Stimulated activated CD4-positive, alpha-beta T cell treated with anti-CD3 and anti-CD28 coated beads, Interleukin-4, amount 100 ng/mL, for 24 hours (primary cell): ENCODE measurements around the gene DNAJB11.
A peak's percentile ranks its signal among the peaks of the same experiment; 100 is the strongest.

Experiments
- DNase-seq: peaks from one replicate; pipeline ENCODE4 v3.0.0-alpha.2; 2020

DNAJB11 gene

DNA sequence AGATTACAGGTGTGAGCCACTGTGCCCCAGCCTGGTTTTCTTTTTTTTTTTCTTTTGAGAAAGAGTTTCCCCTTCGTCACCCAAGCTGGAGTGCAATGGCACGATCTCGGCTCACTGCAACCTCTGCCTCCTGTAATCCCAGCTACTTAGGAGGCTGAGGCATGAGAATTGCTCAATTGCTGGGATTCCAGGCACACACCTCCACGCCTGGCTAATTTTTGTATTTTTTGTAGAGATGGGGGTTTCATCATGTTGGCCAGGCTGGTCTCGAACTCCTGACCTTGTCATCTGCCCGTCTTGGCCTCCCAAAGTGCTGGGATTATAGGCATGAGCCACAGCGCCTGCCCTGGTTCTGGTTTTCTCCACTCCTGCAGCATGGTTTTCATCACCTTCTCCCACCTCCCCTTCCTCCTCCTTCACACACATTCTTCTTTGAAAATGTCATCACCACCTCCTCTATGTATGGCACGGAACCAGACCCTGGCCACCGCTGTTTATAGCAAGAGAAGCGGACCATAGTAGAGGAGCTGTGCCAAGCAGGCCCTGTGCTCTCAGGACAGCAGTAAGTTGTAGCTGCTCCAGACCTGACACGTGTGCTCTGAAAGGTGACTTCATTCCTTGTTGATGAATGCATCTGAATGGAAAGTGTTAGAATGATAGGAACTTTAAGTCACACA is 27.7 kb downstream of the DNAJB11 start:
- DNase-seq: no peak

DNA sequence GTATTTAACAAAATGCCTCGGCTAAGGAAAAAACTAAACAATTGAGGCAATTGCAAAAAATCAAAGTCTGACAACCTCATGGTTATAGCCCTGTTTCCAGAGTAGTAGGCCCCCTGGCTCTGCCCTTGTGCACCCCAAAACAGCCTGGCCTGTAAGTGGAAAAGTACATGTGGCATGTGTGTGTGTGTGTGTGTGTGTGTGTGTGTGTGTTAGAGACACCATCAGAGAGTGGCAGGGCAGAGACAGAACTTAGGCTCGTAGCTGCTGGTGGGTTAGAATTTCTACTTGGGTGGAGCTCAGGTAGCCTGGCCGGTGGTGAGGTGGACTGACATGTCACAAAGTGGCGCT is 28.2 kb downstream of the DNAJB11 start:
- DNase-seq: no peak

DNA sequence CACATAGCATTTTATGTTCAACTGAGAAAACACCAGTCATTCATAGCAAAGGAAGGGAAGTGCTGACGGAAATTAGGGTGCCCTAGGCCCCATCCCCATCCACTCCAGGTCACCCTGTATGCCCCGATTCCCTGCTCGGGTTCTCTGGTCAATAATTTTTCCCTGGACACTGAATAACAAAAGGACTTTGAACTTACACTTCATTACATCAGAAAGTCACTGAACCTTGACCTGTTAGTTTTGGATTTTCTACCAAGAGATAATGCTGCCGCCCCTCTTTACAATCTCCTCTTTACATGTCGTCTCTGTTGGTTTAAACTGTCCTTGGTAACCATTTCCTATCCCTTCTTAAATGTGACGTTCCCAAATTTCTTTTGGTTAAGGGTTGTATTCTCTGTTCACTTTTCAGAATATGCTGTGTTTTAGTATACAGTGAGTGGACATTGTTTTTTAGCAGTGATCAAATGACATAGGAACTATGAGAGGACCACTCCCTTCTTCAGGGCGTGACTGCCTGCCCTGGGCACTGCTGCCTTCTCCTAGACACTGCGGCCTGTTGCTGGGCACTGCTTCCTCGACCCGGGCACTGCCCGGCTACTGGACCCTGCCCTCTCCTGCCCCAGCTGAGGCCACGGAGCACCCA is 28.7 kb downstream of the DNAJB11 start:
- DNase-seq: no peak

DNA sequence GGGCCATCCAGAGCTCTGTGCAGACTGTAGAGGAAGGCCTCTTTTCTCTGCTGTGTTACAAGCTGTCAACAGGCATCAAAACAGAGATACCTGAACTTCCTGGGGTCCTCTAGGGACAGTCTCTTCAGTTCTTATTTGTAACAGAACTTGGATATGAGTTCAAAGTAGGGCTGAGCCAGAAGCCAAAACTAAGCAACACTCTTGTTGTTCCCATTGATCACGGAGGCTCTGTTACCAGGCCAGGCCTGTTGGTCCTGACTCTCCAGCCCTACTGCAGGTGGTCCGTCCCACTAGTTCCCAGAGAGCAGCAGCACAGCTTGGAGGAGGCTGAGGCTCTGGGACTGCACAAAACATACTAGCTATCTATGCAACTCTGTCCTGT is 29.3 kb downstream of the DNAJB11 start:
- no peak for DNase-seq

DNA sequence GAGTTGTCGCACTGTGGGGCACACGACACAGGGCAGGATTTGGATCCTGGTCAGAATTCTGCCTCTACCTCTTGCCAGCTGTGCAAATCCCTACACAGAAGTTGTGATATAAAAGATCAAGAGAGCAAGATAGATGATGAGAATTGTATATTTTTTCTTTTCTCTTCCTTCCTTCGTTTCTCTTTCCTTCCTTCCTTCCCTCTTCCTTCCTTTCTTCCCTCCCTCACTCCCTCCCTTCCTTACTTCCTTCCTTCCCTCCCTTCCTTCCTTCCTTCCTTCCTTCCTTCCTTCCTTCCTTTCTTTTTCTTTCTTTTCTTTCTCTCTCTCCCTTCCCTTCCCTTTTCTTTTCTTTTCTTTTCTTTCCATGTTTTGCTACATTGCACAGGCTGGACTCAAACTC is 30.4 kb downstream of the DNAJB11 start:
- DNase-seq: no peak

DNA sequence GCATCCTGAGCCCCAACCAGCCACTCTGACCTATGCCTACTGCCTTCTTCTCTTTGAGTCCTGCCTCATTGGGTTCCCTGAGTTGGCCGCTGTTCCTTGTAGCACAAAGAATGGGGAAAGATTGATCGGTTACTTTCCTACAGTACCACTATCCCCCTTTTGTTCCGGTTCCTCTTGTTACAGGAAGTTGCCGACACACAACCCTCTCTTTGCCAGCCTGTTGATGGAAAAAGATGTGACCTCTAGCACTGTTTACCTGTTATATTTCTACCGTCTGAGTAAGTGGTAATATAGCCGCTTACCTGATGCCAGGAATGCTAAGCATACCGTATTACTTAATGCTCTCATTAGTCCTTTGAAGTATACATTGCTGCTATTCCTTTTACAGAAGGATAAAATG is 32.6 kb downstream of the DNAJB11 start:
- DNase-seq: no peak

DNA sequence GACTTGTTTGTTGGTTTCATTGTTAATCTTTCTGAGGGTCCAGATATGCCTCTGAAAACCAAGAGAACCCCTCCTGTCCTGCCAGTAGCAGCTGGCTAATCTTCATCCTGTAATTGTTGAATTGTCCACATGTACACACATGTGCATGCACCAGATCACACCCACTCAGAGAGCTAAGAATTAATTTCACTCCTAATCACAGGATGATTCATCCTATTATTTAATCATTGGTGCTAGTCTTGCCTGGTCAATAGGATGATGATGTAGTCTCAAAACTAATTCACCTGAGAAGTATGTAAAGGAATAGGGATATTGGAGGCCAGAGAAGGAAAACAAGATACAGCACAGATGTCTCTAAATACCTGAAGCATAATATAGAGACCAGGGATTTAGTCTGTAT is 34.6 kb downstream of the DNAJB11 start:
- DNase-seq: no peak

DNA sequence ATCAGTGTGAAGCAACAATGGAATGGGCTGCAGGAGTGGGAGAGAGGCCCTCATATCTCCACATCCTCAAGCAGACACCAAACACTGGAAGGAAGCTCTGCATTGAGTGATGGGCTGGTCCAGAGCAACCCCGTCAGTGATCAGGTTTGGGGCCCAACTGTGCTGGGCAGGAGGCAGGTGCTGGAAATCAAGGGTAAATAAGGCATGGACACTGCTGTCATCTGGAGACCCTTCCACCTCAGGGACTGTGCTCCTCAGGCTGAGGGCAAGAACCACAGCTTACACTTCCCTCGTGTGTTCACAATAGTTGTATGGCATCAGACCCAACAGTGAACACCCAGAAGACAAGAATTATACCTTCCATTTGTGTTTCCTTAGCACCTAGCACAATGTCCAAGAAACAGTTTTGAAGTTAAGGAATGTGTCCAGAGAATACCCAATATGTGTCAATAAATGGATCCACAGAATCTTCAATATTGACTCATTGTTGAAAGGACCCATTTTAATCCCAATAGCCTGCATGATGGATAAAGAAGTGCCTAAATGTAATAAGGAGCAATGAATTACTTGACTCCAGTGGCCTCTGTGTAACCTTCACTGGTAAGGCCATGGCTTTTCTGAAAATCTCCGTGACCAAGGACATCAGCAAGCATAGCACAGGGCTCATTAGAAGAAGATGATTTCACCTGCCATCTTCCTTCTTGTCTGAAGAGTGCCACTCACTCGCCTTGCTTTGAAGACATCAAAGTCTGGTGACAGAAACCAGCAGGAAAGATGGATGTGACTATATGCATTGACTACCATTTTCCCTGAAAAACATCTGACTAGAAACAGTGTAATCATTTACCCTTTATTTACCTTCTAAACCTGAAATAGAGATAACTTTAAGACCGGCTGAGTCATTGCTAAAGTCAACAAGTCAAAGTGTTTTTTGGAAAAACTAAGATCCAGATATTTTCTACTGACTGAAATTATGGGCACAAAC is 35.3 kb downstream of the DNAJB11 start:
- DNase-seq: no peak

DNA sequence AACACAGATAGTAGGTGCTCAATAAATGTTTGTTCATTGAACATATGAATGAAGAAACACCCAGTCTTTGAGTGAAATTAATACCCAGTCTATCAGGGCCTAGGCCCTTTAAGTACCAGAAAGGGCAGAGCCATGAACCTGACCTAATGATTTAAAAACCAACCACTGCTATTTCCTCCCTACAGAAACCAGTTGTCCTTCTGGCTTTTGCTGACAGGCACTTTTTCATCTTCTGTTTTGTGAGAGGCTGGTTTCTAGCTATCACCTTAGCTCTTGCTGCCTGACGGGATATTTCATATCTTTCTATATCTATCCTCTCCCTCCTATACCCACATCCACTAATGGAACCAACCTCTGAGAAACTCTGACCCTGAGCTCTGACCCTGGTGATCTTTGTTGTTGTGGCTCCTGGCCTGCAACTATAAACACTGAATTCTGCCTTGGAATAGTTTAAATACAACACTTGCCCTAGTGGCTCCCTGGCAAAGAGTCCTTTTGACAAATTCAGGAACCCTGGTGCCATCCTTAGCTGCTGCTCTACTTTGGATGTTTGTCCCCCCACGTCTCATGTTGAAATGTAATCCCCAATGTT is 38.2 kb downstream of the DNAJB11 start:
- DNase-seq: no peak

DNA sequence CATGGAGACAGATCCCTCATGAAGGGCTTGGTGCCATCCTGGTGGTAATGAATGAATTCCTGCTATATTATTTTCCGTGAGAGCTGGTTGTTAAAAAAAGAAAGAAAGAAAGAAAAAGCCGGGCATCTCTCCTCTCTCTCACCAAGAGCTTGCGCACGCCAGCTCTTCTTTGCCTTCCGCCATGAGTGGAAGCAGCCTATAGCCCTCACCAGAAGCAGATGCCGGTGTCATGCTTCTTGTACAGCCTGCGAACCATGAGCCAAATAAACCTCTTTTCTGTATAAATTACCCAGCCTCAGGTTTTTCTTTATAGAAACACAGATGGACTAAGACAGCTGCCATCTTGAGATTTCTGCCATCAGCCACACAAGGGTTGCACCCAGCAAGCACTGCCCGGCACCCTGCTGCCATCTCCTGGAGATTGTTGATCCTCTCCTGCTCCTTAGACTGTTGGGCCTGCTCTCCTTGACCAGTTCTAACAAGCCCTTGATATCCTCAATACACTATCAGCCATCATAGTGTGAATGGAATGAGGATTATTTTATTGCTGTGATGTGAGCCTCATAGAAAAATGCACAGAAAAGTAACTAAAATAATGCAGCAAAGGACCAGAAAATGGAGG is 38.8 kb downstream of the DNAJB11 start:
- no peak for DNase-seq

DNA sequence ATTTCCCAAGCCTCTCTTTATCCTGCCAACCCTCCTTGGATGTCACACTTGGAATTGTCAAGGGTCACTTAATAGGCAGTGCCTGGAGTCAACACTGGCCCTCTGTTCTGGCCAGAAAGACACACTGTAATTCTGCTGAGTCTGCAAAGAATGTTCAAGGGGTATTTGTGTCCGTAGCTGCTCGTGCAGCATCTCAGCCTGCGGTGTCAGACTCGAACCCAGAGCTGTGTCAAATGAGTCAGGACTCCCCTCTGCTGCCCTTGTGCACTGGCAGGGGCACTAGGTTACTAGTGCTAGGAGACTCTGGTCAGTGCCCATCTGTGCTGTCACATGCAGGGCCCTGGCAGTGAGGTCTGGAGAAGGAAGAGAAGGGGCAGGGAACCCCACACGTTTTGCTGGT is 41.5 kb downstream of the DNAJB11 start:
- DNase-seq: no peak

DNA sequence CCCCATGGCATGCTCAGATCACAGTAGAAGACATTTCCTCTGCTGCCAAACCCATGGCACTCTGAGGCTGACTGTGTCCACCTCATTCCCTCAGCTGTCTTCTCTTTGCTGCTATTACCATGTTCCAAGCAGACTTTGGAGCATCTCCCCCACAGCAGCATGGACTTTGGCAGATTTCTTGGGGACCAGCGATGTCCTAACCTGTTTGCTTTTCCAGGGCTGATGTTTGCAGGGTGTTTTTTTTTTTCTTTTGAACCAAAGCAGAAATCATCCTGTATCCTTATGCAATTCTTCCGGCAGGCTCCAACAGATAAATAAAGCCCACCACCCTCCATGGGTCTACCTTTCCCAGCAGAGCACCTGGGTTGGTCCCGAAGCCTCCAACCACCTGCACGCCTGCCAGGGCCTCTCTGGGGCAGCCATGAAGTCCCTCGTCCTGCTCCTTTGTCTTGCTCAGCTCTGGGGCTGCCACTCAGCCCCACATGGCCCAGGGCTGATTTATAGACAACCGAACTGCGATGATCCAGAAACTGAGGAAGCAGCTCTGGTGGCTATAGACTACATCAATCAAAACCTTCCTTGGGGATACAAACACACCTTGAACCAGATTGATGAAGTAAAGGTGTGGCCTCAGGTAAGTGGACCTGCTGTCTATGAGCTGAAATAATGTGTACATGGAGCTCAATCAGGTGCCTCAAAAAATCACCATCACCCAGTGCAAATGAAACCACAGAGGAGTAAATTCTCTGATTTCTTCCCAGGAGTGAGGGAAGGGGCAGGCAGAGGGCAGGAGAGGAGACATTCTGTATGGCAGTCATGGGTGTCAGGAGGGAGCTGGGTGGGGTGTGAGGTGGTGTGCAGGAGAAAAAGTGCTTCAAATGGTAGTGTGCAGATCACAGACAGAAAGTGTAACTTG is 42.5 kb downstream of the DNAJB11 start, which contains the start of gene AHSG:
AHSG (plus strand) TSS at position 340 of the 916 bp plus-strand sequence; CDS start at position 422, 82 bp downstream.
- DNase-seq: no peak

DNA sequence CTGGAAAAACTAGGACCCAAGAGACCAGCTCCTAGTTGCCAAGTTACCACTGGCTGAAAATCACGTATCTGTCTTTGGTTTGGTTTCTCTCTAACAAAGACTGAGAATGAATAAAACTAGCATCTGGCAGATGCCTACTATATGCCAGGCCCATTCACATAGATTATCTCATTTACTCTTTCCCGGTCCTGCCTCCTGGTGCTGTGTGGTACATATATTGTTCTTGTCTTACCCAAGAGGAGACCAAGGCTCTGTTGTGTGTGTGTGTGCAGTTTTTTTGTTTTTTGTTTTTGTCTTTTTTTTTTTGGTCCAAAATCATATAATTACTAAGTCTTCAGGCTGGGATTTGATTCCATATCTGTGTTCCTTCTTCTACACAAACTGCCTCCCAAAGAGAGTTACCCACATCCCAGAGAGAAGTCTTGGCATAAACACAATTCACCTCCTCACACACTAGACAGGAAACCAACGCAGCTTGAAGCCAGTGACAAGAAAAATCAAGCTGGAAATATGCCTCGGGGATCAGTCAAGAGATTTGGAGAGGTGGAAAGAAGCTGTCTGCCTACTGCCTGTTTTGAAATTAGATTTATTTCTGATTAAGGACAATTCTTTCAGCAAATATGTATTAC is 43.2 kb downstream of the DNAJB11 start:
- no peak for DNase-seq

DNA sequence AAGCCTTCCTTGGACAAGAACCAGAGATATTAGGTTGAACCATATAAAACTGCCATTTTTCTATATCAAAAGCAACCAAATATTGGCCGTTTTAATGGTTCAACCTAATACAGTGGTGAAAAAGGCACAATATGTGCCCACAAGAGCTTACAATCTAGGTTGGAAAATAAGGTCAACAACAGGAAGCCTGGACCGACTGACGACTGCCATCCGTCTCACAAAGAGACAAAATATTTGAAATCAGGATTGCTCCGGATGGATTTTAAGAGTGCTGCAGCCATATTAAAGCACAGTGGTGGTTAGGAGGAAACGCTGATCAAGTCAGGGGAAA is 43.7 kb downstream of the DNAJB11 start:
- DNase-seq: no peak

DNA sequence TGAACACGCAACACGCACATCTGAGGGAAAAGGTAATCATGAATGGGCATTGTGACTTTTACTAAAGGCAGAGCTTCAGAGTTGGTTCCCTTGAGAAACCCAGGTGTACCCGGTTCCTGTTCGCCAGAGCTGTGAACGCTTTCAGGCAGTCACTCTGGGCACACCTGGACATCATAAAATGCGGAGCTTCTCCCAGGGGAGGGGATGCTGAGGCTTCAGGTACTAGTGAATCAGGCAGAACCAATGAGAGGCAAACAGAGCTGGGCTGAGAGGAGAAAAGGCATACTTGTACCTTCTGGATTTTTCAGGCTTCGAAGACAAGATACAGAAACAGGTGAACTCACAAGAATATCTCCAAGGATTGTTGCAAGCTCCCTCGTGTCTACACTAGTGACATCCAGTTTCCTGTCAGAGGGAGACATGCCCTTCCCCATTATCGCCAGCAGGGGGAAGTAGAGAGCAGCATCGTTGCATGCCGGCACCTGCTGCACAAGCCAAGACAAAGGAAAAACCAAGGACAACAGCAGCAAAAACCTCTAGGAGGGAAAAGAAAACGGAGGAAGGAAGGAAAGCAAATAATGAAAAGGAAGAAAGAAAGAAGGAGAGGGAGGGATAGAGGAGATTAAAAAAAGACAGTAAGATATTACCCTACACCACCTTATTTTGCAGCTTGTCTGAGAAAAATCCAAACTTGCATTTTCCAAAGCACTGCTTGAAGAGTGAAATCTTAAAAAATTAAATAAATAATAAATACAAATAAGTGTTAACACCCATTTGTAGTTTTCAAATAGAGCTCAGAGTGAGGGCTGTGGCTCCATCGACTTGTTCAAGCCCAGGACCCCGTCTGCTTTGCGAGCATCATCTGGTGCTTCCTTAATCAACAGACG is 44.3 kb downstream of the DNAJB11 start:
- peak; percentile 80 for DNase-seq

DNA sequence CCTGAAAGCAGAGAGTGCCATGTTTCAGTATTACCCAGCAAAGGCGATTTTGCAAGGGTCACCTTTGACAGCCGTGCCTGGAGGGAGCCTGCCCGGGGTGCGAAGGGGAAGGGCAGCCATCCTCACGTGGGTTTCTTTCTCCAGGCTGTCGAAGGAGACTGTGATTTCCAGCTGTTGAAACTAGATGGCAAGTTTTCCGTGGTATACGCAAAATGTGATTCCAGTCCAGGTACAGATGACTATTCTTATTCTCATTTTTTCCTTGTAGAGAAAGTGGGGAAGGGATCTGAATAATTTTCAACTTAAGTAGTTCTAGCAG is 45.7 kb downstream of the DNAJB11 start:
- no peak for DNase-seq

DNA sequence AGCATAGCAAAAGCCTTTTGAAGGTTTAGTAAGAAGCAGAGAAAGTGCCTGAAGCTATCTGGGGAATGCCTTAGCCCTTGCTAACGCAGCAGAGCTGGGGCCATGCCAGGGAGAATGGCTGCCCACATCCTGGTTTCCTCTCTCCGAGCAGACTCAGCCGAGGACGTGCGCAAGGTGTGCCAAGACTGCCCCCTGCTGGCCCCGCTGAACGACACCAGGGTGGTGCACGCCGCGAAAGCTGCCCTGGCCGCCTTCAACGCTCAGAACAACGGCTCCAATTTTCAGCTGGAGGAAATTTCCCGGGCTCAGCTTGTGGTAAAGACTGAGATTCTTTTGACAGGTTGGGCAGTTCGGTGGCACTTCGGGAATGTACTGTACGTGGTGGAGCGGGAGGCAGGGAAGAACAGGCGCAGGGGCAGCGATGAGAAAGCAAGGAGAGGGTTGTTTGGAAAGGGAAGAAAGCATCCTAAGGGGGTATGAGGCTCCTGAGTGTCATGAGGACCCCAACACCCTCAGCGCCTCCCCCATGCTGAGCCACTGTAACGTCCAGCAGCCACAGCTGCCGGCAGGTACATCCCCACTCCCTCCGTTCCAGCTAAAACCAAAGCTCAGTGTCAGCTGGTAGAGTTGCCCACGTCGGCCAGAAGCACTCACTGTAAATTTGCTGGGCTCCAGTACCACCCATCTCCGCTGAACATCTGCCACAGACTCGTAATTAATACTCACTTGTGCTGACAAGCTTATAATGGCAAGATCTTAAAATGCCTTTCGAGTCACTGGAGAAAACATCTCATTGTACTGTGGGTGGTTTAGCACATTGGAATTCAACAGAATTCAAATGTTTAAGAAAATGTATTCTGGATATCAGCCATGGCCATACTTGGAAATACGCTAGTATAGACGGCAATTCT is 46.8 kb downstream of the DNAJB11 start:
- peak; percentile 87 for DNase-seq

DNA sequence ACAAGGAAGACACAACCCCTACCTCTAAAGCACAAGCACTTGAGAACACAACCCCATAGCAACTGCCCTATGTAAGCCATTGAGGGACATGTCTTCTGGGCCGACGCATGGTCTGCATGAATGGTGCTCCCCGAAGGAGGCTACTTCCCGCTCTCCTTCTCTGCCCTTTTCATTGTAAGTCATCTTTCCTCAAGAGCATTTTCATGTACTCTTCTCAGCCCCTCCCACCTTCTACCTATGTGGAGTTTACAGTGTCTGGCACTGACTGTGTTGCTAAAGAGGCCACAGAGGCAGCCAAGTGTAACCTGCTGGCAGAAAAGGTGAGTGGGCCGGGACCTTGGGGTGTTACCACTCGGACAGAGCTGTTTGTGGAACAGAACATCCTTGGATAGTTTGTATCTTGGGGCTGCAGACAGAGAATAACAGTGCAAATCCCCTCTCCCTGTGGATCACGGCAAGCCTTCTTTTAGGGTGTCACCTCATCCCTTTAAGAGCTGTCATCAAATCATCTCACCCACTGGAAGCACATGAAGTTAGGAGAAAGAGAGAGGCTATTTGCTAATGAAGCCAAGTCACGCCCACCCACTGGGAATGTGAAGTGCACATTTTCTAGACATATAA is 47.9 kb downstream of the DNAJB11 start:
- DNase-seq: no peak

DNA sequence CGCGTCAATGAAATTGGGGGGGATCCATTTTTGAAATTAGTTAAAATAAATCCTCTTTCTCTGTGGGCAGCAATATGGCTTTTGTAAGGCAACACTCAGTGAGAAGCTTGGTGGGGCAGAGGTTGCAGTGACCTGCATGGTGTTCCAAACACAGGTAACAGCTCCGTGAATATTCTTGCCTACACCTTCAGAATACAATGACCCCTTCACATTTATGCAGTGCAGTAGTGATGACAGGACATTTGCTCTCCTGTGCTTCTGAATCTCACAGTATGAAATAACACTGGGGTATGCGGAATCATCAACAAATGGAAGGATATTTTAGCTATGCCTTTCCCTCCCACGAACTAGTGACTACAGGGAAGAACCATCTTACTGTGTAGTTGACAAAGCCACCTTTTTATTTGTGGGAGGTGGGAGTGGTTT is 49.3 kb downstream of the DNAJB11 start:
- DNase-seq: no peak
